Fibroblast of villous mesenchyme (primary cell): ENCODE results near the gene DUSP28. TPM values are rescaled to one million over a fixed set of nuclear protein-coding genes. Genes with fewer than 3 reads are reported as not detected.

Experiments used
- DNase-seq: peaks from one replicate; pipeline ENCODE4 v3.0.0-alpha.2; 2010; ENCODE audit warnings: low read depth
- H3K4me3 ChIP-seq: 2 replicates; pipeline ENCODE4 v1.5.1; 2011; ENCODE audit warnings: low read depth, mild to moderate bottlenecking, low read length
- total RNA-seq: library from RNA; depleted of rRNA; stranded (reverse); fragments of >200 nt; gene quantifications from 2 replicates; pipeline ENCODE4 v1.2.3, GENCODE V29; 2012
- TF ChIP-seq, protein P1 (sequence below): IDR thresholded peaks from 2 replicates; pipeline ENCODE4 v1.5.1; 2012; ENCODE audit warnings: low read depth, mild to moderate bottlenecking, low read length; ENCODE audit not compliant: insufficient read depth

Gene DUSP28
- total RNA-seq, 1 donor, result 3.5 TPM

DNA sequence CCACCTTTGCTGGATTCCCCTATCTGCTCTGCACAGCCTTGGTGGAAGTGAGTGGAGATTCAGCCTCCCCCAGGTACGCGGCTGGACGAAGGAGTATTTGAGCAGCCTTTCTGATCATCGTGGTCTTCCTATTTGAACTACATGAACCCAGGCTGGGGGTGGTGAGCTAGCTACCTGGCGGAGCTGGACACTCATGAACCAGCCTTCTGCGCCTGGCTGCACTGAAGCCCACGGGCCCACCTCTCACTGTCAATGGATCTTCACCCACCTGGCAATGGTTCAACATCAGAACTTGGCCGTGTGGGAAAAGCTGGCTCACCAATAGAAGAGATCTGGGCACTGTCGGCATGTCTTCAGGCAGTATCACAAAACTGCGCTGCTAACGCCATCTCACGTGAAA, 37.8 kb upstream of the DUSP28 start:
- TF ChIP-seq, protein P1, sequence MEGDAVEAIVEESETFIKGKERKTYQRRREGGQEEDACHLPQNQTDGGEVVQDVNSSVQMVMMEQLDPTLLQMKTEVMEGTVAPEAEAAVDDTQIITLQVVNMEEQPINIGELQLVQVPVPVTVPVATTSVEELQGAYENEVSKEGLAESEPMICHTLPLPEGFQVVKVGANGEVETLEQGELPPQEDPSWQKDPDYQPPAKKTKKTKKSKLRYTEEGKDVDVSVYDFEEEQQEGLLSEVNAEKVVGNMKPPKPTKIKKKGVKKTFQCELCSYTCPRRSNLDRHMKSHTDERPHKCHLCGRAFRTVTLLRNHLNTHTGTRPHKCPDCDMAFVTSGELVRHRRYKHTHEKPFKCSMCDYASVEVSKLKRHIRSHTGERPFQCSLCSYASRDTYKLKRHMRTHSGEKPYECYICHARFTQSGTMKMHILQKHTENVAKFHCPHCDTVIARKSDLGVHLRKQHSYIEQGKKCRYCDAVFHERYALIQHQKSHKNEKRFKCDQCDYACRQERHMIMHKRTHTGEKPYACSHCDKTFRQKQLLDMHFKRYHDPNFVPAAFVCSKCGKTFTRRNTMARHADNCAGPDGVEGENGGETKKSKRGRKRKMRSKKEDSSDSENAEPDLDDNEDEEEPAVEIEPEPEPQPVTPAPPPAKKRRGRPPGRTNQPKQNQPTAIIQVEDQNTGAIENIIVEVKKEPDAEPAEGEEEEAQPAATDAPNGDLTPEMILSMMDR, result no peak
- no peak overlapping the region for H3K4me3 ChIP-seq
- DNase-seq, result no peak

DNA sequence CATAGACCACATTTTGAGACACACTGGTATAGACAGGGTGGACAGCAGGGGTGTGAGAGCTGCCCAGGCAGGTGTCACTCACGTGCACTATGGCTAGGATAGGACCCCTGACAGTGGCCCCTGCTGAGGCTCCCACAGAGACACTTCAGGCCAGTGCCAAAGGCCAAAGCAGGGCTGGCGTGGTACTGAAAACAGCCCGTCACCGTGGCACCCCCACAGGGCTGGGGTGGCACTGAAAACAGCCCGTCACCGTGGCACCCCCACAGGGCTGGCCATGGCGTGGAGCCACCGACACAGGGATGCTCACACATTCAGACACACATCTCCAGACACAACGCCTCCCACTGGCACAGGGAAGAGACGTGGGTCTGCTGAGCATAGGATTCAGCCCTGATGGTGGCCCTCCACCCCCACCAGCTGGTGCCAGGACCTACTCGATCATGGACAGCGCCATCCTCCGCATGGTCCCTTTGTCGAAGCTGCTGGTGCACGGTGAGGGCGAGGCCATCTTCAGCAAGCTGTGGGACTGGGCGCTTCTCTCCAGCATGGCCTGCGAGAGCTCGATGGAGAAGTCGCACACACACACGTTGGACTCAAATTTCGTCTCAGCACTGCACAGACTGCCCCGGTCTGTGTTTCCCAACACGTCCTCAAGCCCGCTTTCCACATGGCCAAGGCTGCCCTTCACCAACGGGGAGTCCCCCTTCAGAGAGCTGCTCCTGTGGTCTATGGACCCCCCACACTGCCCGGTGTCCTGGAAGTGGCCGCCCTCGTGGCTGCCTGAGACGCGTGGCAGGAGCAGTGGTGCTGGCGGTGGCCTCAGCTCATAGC, 36.5 kb upstream of the DUSP28 start:
- no peak overlapping the region for H3K4me3 ChIP-seq
- TF ChIP-seq, protein P1, result no peak
- DNase-seq, result no peak

DNA sequence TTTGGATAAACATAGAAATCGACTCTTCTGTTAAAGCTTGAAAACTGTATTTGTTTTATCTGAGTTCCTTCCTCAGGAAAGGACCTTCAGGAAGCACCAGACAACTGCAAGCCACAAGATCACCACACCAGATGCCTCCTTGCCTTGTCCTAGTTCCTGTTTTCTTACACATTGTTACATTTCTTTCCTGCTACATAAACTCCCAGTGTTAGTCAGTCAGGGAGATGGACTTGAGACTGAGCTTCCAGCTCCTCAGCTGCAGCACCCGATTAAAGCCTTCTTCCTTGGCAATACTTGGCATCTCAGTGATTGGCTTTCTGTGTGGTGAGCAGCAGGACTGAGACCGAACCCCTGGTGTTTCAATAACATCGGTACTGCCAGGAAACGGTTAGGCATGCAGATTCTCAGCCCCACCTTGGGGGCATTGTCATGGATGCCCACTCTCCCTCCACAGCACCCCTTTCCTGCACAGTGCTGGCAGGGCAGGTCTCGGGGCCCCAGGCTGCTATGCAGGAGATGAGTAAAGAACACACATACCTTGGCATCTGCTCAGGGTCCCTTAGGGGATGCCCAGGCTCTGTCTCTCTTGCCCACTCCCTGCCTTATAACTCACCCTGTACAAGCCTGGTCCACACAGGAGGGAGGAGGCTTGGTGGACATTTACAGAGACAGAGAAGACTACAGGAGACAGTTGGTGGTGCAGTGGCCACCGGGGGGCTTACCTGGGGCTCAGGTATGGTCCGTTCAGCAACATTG, 35.0 kb upstream of the DUSP28 start:
- DNase-seq, result no peak
- TF ChIP-seq, protein P1, result no peak
- no peak overlapping the region for H3K4me3 ChIP-seq

DNA sequence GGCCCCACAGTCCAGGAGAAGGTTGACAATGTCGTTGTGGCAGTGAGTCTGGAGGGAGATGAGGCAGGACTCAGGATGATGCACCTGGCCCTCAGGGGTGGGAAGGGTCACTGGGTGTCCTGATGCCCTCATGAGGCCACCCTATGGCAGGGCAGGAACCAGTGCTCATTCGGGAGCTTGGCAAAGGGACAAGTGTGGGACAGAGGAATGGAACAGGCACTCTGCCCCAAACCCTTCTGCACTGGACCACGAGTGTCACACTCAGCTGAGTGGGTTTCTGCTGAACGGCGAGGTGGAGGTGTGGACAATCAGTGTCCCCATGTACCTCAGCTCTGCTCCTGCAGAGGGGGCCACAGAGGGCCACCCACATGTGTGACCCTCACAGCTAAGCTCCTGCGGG, 34.4 kb upstream of the DUSP28 start:
- no peak for DNase-seq
- H3K4me3 ChIP-seq, result no peak overlapping the region
- TF ChIP-seq, protein P1, result no peak

DNA sequence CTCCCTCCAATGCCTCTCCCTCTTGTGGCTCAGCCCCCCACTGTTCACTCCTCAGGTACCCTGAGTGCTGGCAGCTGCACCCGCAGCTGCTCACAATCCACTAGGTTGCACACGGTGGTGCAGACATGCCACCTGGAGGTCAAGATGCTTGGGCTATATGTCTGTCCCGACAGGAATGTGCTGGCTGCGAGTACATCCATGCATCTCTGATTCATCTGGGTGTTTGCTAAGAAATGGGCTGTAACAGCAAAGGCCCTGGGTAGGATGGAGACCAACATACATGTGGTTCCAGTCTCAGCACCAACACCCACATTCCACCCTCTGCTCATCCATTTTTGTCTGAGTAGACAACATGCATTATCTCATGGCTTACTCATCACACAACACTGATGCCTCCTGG, 33.6 kb upstream of the DUSP28 start:
- TF ChIP-seq, protein P1, result no peak
- no peak overlapping the region for H3K4me3 ChIP-seq
- DNase-seq, result no peak

DNA sequence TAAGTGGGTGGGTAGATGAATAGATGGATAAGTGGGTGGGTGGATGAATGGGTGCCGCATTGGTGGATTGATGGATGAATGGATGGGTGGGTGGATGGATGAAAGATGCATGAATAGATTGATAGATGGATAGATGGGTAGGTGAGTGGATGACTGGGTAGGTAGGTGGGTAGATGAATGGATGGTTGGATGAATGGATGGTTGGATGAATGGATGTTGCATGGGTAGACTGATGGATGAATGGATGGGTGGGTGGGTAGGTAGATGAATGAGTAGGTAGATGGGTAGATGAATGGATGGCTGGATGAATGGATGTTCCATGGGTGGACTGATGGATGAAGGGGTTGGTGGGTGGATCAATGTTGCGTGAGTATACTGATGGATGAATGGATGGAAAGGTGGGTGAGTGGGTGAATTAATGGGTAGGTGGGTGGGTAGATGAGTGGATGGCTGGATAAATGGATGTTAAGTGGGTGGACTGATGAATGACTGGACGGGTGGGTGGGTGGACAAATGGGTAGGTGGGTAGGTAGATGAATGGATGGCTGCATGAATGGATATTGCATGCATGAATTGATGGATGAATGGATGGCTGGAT, 32.9 kb upstream of the DUSP28 start:
- no peak overlapping the region for H3K4me3 ChIP-seq
- DNase-seq, result no peak
- TF ChIP-seq, protein P1, result no peak
